C4-2B (cell line): ENCODE measurements around the gene ZDHHC18.

Source experiments
- CTCF ChIP-seq: fragments of 450-650 bp; conservative IDR thresholded peaks from 2 replicates; pipeline ENCODE4 v1.5.1; 2017; ENCODE audit warnings: mild to moderate bottlenecking
- ZFX ChIP-seq: fragments of 450-650 bp; IDR thresholded peaks from 2 replicates; pipeline ENCODE4 v1.6.1; 2017

GRCh38 chr1:26822737-26823395, 3.6 kb upstream of the ZDHHC18 start:
- TF ChIP-seq CTCF (no peak; the same call in 1 of the 2 replicates), ZFX (no peak)
